Hematopoietic multipotent progenitor cell treated with erythropoietin and hydrocortisone succinate and interleukin-3 and kit ligand, for 6 days (in vitro differentiated cells): Measurements from ENCODE around the gene SLC6A18.

Source experiments
- DNase-seq: peaks from one replicate; pipeline ENCODE4 v3.0.0-alpha.2; 2015

SLC6A18 gene

GRCh38 chr5:1239505-1240251 lies 14.5 kb downstream of the SLC6A18 start:
- no peak for DNase-seq

GRCh38 chr5:1240496-1241260 lies 15.5 kb downstream of the SLC6A18 start:
- DNase-seq, result no peak

- no peak for DNase-seq
Measured at GRCh38 chr5:1241509-1242080, 16.4 kb downstream of the SLC6A18 start.

GRCh38 chr5:1242733-1243486 lies 17.7 kb downstream of the SLC6A18 start:
- DNase-seq, result no peak

- no peak for DNase-seq
Measured at GRCh38 chr5:1243487-1244130, 18.4 kb downstream of the SLC6A18 start.

GRCh38 chr5:1244255-1244654 lies 19.1 kb downstream of the SLC6A18 start:
- no peak for DNase-seq

GRCh38 chr5:1244976-1245375 lies 19.8 kb downstream of the SLC6A18 start:
- DNase-seq, result no peak

GRCh38 chr5:1245905-1246576 lies 20.9 kb downstream of the SLC6A18 start:
- DNase-seq, result no peak

- DNase-seq, result peak; percentile 72
Measured at GRCh38 chr5:1246711-1247431, 21.7 kb downstream of the SLC6A18 start.

GRCh38 chr5:1247811-1248210 lies 22.6 kb downstream of the SLC6A18 start:
- no peak for DNase-seq

- DNase-seq, result no peak
Measured at GRCh38 chr5:1249366-1250280, 24.4 kb downstream of the SLC6A18 start.

- no peak for DNase-seq
Measured at GRCh38 chr5:1251678-1252580, 26.7 kb downstream of the SLC6A18 start.

- DNase-seq, result no peak
Measured at GRCh38 chr5:1252681-1253080, 27.5 kb downstream of the SLC6A18 start.

- DNase-seq, result no peak
Measured at GRCh38 chr5:1253456-1254105, 28.4 kb downstream of the SLC6A18 start.

GRCh38 chr5:1254196-1254595 lies 29.0 kb downstream of the SLC6A18 start:
- DNase-seq, result no peak

- no peak for DNase-seq
Measured at GRCh38 chr5:1255081-1255561, 29.9 kb downstream of the SLC6A18 start.

- no peak for DNase-seq
Measured at GRCh38 chr5:1256776-1257175, 31.6 kb downstream of the SLC6A18 start.

GRCh38 chr5:1257363-1257762 lies 32.2 kb downstream of the SLC6A18 start:
- no peak for DNase-seq
